Skin of body (tissue), 2 donors: ENCODE data around the gene TRIP6. TPM values are rescaled to one million over a fixed set of nuclear protein-coding genes. Genes with fewer than 3 reads are reported as not detected.
A peak's percentile ranks its signal among the peaks of the same experiment; 100 is the strongest.

Source experiments
- DNase-seq: peaks from one replicate; lab custom pipeline; 2025; lab: John Stamatoyannopoulos, UW
- total RNA-seq: library from RNA; depleted of rRNA; stranded (reverse); fragments of >200 nt; gene quantifications from one replicate; pipeline ENCODE4 v1.2.3, GENCODE V29; 2014

Gene TRIP6
- total RNA-seq, 1 donor from 2014 or later: 36.5 TPM

GRCh38 chr7:100873599-100874299 lies 6.6 kb downstream of the TRIP6 start:
- DNase-seq: no peak

GRCh38 chr7:100874300-100874576 lies 7.1 kb downstream of the TRIP6 start:
- no peak for DNase-seq

- DNase-seq: peak; percentile 99
Observed at GRCh38 chr7:100874577-100875355, 7.6 kb downstream of the TRIP6 start, which contains the start of gene SRRT. Gene SRRT, plus strand, starts transcription at chr7:100875103. Its CDS starts 488 bp downstream, at chr7:100875591.

GRCh38 chr7:100875356-100875751 lies 8.2 kb downstream of the TRIP6 start:
- DNase-seq: no peak

GRCh38 chr7:100878013-100878412 lies 10.8 kb downstream of the TRIP6 start:
- no peak for DNase-seq

- no peak for DNase-seq
Observed at GRCh38 chr7:100878685-100879084, 11.5 kb downstream of the TRIP6 start.

GRCh38 chr7:100879685-100880261 lies 12.6 kb downstream of the TRIP6 start:
- DNase-seq: no peak

- DNase-seq: no peak
Observed at GRCh38 chr7:100880645-100881044, 13.5 kb downstream of the TRIP6 start.

- no peak for DNase-seq
Observed at GRCh38 chr7:100881136-100881535, 13.9 kb downstream of the TRIP6 start.

- no peak for DNase-seq
Observed at GRCh38 chr7:100882201-100882600, 15.0 kb downstream of the TRIP6 start.

GRCh38 chr7:100882785-100883526 lies 15.8 kb downstream of the TRIP6 start:
- DNase-seq: no peak

- DNase-seq: no peak
Observed at GRCh38 chr7:100884736-100885439, 17.7 kb downstream of the TRIP6 start.

GRCh38 chr7:100885440-100886141 lies 18.4 kb downstream of the TRIP6 start:
- no peak for DNase-seq

- DNase-seq: no peak
Observed at GRCh38 chr7:100886142-100886935, 19.2 kb downstream of the TRIP6 start.

GRCh38 chr7:100886936-100887515 lies 19.8 kb downstream of the TRIP6 start:
- DNase-seq: no peak

GRCh38 chr7:100887516-100888290 lies 20.5 kb downstream of the TRIP6 start:
- no peak for DNase-seq

GRCh38 chr7:100888291-100888987 lies 21.3 kb downstream of the TRIP6 start:
- no peak for DNase-seq
